GM23338 (cell line): ENCODE results near the gene NAA11. TPM values are rescaled to one million over a fixed set of nuclear protein-coding genes. Genes with fewer than 3 reads are reported as not detected.

Experiments
- ATAC-seq: fragments of 200-7000 bp; cut with Tn5 transposase; 3 replicates; pipeline ENCODE4 v1.9.1; 2020
- DNase-seq: peaks from one replicate; pipeline ENCODE4 v3.0.0-alpha.2; 2015; ENCODE audit warnings: low spot score
- H2AFZ ChIP-seq: fragments of 200-600 bp; sonication (generic); 2 replicates; pipeline ENCODE4 v1.8.0; 2016; ENCODE audit warnings: antibody characterized with exemption, mild to moderate bottlenecking, moderate library complexity
- H3F3A ChIP-seq: fragments of 200-600 bp; sonication (generic); replicated peaks from 2 replicates; pipeline ENCODE4 v1.8.0; 2017; ENCODE audit warnings: antibody characterized with exemption, mixed run types, low read depth
- H3K27ac ChIP-seq: fragments of 200-600 bp; sonication (generic); 2 replicates; pipeline ENCODE4 v1.6.1; 2016; ENCODE audit warnings: low read depth
- H3K27me3 ChIP-seq: fragments of 200-600 bp; sonication (generic); 2 replicates; pipeline ENCODE4 v1.8.0; 2016; ENCODE audit warnings: mild to moderate bottlenecking, mixed run types, moderate library complexity; ENCODE audit not compliant: insufficient read depth
- H3K36me3 ChIP-seq: fragments of 200-600 bp; sonication (generic); 2 replicates; pipeline ENCODE4 v1.8.0; 2016; ENCODE audit warnings: mild to moderate bottlenecking; ENCODE audit not compliant: insufficient read depth
- H3K4me1 ChIP-seq: fragments of 200-600 bp; sonication (generic); 2 replicates; pipeline ENCODE4 v1.8.0; 2016; ENCODE audit warnings: mild to moderate bottlenecking, moderate library complexity; ENCODE audit not compliant: insufficient read depth
- H3K4me2 ChIP-seq: fragments of 200-600 bp; sonication (generic); 2 replicates; pipeline ENCODE4 v1.7.1; 2017; ENCODE audit warnings: mixed run types
- H3K4me3 ChIP-seq: fragments of 200-600 bp; sonication (generic); 2 replicates; pipeline ENCODE4 v1.6.1; 2016; ENCODE audit warnings: mixed run types
- H3K79me2 ChIP-seq: fragments of 200-600 bp; sonication (generic); replicated peaks from 2 replicates; pipeline ENCODE4 v1.8.0; 2017; ENCODE audit warnings: mild to moderate bottlenecking; ENCODE audit not compliant: insufficient read depth
- H3K9me2 ChIP-seq: fragments of 200-600 bp; sonication (generic); 2 replicates; pipeline ENCODE4 v1.8.0; 2017; ENCODE audit not compliant: insufficient read depth
- H4K20me1 ChIP-seq: fragments of 200-600 bp; sonication (generic); replicated peaks from 2 replicates; pipeline ENCODE4 v1.8.0; 2017; ENCODE audit warnings: mild to moderate bottlenecking; ENCODE audit not compliant: insufficient read depth
- H3K27ac Mint-ChIP-seq: 2 replicates; pipeline ENCODE4 v1.8.0; 2020; ENCODE audit warnings: inconsistent platforms, mild to moderate bottlenecking, moderate library complexity, mixed read lengths
- H3K27me3 Mint-ChIP-seq: 3 replicates; pipeline ENCODE4 v1.8.0; 2022; ENCODE audit warnings: low read depth, mild to moderate bottlenecking, moderate library complexity, mixed read lengths, inconsistent platforms; ENCODE audit not compliant: insufficient read depth, poor library complexity
- H3K36me3 Mint-ChIP-seq: 3 replicates; pipeline ENCODE4 v1.8.0; 2021; ENCODE audit warnings: low read depth, mild to moderate bottlenecking, inconsistent platforms, moderate library complexity, mixed read lengths
- H3K4me1 Mint-ChIP-seq: 3 replicates; pipeline ENCODE4 v1.8.0; 2020; ENCODE audit warnings: mild to moderate bottlenecking, inconsistent platforms, mixed read lengths
- H3K4me3 Mint-ChIP-seq: 3 replicates; pipeline ENCODE4 v1.8.0; 2021; ENCODE audit warnings: moderate library complexity, mild to moderate bottlenecking, inconsistent platforms, mixed read lengths
- H3K9me3 Mint-ChIP-seq: 3 replicates; pipeline ENCODE4 v1.8.0; 2020; ENCODE audit warnings: moderate library complexity, mild to moderate bottlenecking, inconsistent platforms, mixed read lengths
- CREB1 ChIP-seq: fragments of 250-450 bp; sonication (Bioruptor Pico); IDR thresholded peaks from 2 replicates; pipeline ENCODE4 v1.5.0; 2020; ENCODE audit warnings: low read depth, mild to moderate bottlenecking, moderate library complexity
- EZH2 ChIP-seq: fragments of 200-600 bp; sonication (generic); IDR thresholded peaks from one replicate; pipeline ENCODE4 v1.8.0; 2017; ENCODE audit warnings: antibody characterized with exemption, mild to moderate bottlenecking, low read depth; ENCODE audit not compliant: unreplicated experiment
- EZH2phosphoT487 ChIP-seq: fragments of 200-600 bp; sonication (generic); IDR thresholded peaks from one replicate; pipeline ENCODE4 v1.8.1; 2018; ENCODE audit warnings: antibody characterized with exemption; ENCODE audit not compliant: unreplicated experiment
- JUNB ChIP-seq: IDR thresholded peaks from one replicate; pipeline ENCODE4 v1.6.1; 2016; ENCODE audit warnings: antibody characterized with exemption; ENCODE audit not compliant: unreplicated experiment
- POLR2AphosphoS5 ChIP-seq: IDR thresholded peaks from 2 replicates; pipeline ENCODE4 v1.6.1; 2016; ENCODE audit warnings: antibody characterized with exemption, low read depth
- STAT1 ChIP-seq: IDR thresholded peaks from one replicate; pipeline ENCODE4 v1.6.1; 2016; ENCODE audit warnings: antibody characterized with exemption; ENCODE audit not compliant: unreplicated experiment
- polyA plus RNA-seq: library from polyadenylated mRNA; unstranded; fragments of >200 nt; fragmentation: Nextera tagmentation; extraction: Ambion mirVana; gene quantifications from 2 replicates; pipeline ENCODE4 v1.2.1, GENCODE V29; 2016
- total RNA-seq: library from RNA; depleted of rRNA; stranded (reverse); fragments of >200 nt; shearing (Covaris generic); gene quantifications from 2 replicates; pipeline ENCODE4 v1.2.3, GENCODE V29; 2014
- TF ChIP-seq, protein P1 (sequence below): fragments of 250-450 bp; sonication (Bioruptor Pico); IDR thresholded peaks from 2 replicates; pipeline ENCODE4 v1.5.0; 2020; ENCODE audit warnings: mild to moderate bottlenecking, moderate library complexity
- TF ChIP-seq, protein P2 (sequence below): IDR thresholded peaks from 2 replicates; pipeline ENCODE4 v1.6.1; 2016; ENCODE audit warnings: antibody characterized with exemption

NAA11 gene
- total and polyA plus RNA-seq, 2 experiments from 2014 or later, result not detected

DNA sequence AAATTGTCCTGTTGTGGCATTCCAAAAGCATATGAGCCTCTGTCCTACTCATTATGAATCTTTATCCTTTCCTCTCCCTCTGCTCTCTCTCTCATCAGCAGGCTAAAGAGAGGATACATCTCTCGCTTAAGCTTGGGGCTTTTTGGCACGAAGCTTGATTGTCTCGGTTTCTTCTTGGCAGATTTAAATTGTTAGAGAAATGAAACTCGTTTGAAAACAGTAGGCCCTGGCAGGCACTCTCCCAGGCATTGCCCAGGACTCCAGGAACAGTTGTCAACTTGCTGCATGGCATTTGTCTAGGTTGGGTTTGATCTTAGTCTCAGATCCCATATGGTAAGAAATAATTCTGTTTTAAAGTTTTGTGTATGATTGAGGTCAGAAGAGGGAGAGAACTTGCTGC, 35.5 kb downstream of the NAA11 start (continued):
- TF ChIP-seq, protein P1, sequence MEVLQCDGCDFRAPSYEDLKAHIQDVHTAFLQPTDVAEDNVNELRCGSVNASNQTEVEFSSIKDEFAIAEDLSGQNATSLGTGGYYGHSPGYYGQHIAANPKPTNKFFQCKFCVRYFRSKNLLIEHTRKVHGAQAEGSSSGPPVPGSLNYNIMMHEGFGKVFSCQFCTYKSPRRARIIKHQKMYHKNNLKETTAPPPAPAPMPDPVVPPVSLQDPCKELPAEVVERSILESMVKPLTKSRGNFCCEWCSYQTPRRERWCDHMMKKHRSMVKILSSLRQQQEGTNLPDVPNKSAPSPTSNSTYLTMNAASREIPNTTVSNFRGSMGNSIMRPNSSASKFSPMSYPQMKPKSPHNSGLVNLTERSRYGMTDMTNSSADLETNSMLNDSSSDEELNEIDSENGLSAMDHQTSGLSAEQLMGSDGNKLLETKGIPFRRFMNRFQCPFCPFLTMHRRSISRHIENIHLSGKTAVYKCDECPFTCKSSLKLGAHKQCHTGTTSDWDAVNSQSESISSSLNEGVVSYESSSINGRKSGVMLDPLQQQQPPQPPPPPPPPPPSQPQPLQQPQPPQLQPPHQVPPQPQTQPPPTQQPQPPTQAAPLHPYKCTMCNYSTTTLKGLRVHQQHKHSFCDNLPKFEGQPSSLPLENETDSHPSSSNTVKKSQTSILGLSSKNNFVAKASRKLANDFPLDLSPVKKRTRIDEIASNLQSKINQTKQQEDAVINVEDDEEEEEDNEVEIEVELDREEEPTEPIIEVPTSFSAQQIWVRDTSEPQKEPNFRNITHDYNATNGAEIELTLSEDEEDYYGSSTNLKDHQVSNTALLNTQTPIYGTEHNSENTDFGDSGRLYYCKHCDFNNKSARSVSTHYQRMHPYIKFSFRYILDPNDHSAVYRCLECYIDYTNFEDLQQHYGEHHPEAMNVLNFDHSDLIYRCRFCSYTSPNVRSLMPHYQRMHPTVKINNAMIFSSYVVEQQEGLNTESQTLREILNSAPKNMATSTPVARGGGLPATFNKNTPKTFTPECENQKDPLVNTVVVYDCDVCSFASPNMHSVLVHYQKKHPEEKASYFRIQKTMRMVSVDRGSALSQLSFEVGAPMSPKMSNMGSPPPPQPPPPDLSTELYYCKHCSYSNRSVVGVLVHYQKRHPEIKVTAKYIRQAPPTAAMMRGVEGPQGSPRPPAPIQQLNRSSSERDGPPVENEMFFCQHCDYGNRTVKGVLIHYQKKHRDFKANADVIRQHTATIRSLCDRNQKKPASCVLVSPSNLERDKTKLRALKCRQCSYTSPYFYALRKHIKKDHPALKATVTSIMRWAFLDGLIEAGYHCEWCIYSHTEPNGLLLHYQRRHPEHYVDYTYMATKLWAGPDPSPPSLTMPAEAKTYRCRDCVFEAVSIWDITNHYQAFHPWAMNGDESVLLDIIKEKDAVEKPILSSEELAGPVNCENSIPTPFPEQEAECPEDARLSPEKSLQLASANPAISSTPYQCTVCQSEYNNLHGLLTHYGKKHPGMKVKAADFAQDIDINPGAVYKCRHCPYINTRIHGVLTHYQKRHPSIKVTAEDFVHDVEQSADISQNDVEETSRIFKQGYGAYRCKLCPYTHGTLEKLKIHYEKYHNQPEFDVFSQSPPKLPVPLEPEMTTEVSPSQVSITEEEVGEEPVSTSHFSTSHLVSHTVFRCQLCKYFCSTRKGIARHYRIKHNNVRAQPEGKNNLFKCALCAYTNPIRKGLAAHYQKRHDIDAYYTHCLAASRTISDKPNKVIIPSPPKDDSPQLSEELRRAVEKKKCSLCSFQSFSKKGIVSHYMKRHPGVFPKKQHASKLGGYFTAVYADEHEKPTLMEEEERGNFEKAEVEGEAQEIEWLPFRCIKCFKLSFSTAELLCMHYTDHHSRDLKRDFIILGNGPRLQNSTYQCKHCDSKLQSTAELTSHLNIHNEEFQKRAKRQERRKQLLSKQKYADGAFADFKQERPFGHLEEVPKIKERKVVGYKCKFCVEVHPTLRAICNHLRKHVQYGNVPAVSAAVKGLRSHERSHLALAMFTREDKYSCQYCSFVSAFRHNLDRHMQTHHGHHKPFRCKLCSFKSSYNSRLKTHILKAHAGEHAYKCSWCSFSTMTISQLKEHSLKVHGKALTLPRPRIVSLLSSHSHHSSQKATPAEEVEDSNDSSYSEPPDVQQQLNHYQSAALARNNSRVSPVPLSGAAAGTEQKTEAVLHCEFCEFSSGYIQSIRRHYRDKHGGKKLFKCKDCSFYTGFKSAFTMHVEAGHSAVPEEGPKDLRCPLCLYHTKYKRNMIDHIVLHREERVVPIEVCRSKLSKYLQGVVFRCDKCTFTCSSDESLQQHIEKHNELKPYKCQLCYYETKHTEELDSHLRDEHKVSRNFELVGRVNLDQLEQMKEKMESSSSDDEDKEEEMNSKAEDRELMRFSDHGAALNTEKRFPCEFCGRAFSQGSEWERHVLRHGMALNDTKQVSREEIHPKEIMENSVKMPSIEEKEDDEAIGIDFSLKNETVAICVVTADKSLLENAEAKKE (CRISPR knock-in tag), result no peak

DNA sequence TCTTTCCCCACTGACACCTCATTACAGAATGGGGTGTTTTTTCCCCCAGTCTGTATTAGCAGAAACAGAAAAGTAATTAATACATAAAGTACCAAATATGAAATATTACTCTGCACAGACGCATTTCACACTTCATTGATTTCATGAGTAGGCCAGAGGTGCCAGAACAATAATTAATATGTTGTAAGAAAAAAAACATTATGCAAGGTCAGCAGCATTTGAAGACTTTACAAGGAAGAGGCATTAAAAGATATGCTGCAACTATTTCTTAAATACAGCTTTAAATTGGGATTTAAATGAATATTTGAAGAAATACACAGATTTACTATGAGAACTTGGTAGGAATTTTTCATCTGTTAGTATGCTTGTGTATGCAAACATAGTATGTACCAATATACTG, 37.7 kb downstream of the NAA11 start:
- no peak overlapping the region for H3K4me2 ChIP-seq
- H4K20me1 ChIP-seq, result no peaks in the 10 kb centered on the region
- Mint-ChIP-seq H3K27ac (no peak overlapping the region), H3K27me3 (no peaks in the 10 kb centered on the region), H3K36me3 (no peaks in the 10 kb centered on the region), H3K4me1 (no peaks in the 10 kb centered on the region), H3K9me3 (no peaks in the 10 kb centered on the region), H3K4me3 (no peak overlapping the region)
- H3K4me1 ChIP-seq, result no peaks in the 10 kb centered on the region
- H3K9me2 ChIP-seq, result no peaks in the 10 kb centered on the region
- no peaks in the 10 kb centered on the region for H3K27me3 ChIP-seq
- H3K4me3 ChIP-seq, result no peak overlapping the region
- H3F3A ChIP-seq, result no peaks in the 10 kb centered on the region
- no peak overlapping the region for H3K27ac ChIP-seq
- H3K79me2 ChIP-seq, result no peaks in the 10 kb centered on the region
- peak overlapping the region; percentile 60; the same call in 1 of the 2 replicates for H2AFZ ChIP-seq
- ATAC-seq (no peak), DNase-seq (no peak)
- H3K36me3 ChIP-seq, result no peaks in the 10 kb centered on the region
- TF ChIP-seq, protein P2, sequence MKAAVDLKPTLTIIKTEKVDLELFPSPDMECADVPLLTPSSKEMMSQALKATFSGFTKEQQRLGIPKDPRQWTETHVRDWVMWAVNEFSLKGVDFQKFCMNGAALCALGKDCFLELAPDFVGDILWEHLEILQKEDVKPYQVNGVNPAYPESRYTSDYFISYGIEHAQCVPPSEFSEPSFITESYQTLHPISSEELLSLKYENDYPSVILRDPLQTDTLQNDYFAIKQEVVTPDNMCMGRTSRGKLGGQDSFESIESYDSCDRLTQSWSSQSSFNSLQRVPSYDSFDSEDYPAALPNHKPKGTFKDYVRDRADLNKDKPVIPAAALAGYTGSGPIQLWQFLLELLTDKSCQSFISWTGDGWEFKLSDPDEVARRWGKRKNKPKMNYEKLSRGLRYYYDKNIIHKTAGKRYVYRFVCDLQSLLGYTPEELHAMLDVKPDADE, result no peak
- TF ChIP-seq CREB1 (CRISPR knock-in tag) (no peak), STAT1 (no peak), EZH2phosphoT487 (no peak), JUNB (no peak), POLR2AphosphoS5 (no peak), EZH2 (no peak)
- TF ChIP-seq, protein P1 (CRISPR knock-in tag), result no peak
